PC-3 (cell line): ENCODE data around the gene PNMA6E. TPM values are rescaled to one million over a fixed set of nuclear protein-coding genes. Genes with fewer than 3 reads are reported as not detected.

Experiments used
- ATAC-seq: fragments of 200-7000 bp; cut with Tn5 transposase; 2 replicates; pipeline ENCODE4 v1.9.1; 2020; ENCODE audit warnings: mild to moderate bottlenecking, moderate library complexity
- BruUV-seq: library from RNA; stranded (reverse); fragments of 400-500 nt; replicated peaks from 2 replicates; lab custom pipeline; 2021; lab: Mats Ljungman, UMichigan
- CTCF ChIA-PET: fragments of 300-600 bp; sonication (Branson Sonifier 250); formaldehyde crosslinking; loops from one replicate; lab custom pipeline; 2022; ENCODE audit warnings: antibody characterized with exemption; lab: Charles Lee
- POLR2A ChIA-PET: fragments of 300-600 bp; sonication (Branson Sonifier 250); formaldehyde crosslinking; loops from one replicate; lab custom pipeline; 2022; ENCODE audit warnings: antibody characterized with exemption; ENCODE audit not compliant: unreplicated experiment; lab: Charles Lee
- DNase-seq: peaks from one replicate; pipeline ENCODE4 v3.0.0-alpha.2; 2015
- H2AFZ ChIP-seq: fragments of 300-600 bp; sonication (generic); 2 replicates; pipeline ENCODE4 v1.6.0; 2016; ENCODE audit warnings: antibody characterized with exemption, low read length
- H3F3A ChIP-seq: fragments of 300-600 bp; sonication (generic); one replicate; pipeline ENCODE4 v1.6.0; 2017; ENCODE audit warnings: antibody characterized with exemption, low read length, control low read depth, mild to moderate bottlenecking; ENCODE audit not compliant: unreplicated experiment
- H3K27ac ChIP-seq: fragments of 300-600 bp; sonication (generic); 2 replicates; pipeline ENCODE4 v1.5.1; 2016; ENCODE audit warnings: mild to moderate bottlenecking, low read length
- H3K27me3 ChIP-seq: fragments of 300-600 bp; sonication (generic); 2 replicates; pipeline ENCODE4 v1.6.1; 2016; ENCODE audit warnings: low read length, mixed read lengths
- H3K36me3 ChIP-seq: fragments of 300-600 bp; sonication (generic); 2 replicates; pipeline ENCODE4 v1.6.1; 2016; ENCODE audit warnings: low read depth, mixed run types, low read length, mixed read lengths
- H3K4me1 ChIP-seq: fragments of 300-600 bp; sonication (generic); 2 replicates; pipeline ENCODE4 v1.5.1; 2016; ENCODE audit warnings: low read length; ENCODE audit not compliant: insufficient read depth
- H3K4me2 ChIP-seq: fragments of 300-600 bp; sonication (generic); 2 replicates; pipeline ENCODE4 v1.6.0; 2016; ENCODE audit warnings: low read length
- H3K4me3 ChIP-seq: fragments of 300-600 bp; sonication (generic); 2 replicates; pipeline ENCODE4 v1.5.1; 2016; ENCODE audit warnings: mild to moderate bottlenecking, low read length, mixed read lengths
- H3K79me2 ChIP-seq: fragments of 300-600 bp; sonication (generic); 2 replicates; pipeline ENCODE4 v1.6.1; 2017; ENCODE audit warnings: low read length, mixed read lengths
- H3K9ac ChIP-seq: fragments of 300-600 bp; sonication (generic); 2 replicates; pipeline ENCODE4 v1.6.0; 2016; ENCODE audit warnings: mild to moderate bottlenecking, low read length
- H3K9me2 ChIP-seq: fragments of 300-600 bp; sonication (generic); replicated peaks from 2 replicates; pipeline ENCODE4 v1.6.1; 2016; ENCODE audit warnings: mixed run types, low read length, mixed read lengths
- H3K9me3 ChIP-seq: fragments of 300-600 bp; sonication (generic); 2 replicates; pipeline ENCODE4 v1.6.1; 2016; ENCODE audit warnings: low read length, mixed read lengths
- H4K20me1 ChIP-seq: fragments of 300-600 bp; sonication (generic); 2 replicates; pipeline ENCODE4 v1.6.1; 2016; ENCODE audit warnings: low read length, mixed read lengths
- EZH2 ChIP-seq: fragments of 300-600 bp; sonication (generic); IDR thresholded peaks from one replicate; pipeline ENCODE4 v1.6.1; 2017; ENCODE audit warnings: antibody characterized with exemption, mild to moderate bottlenecking, low read length; ENCODE audit not compliant: unreplicated experiment
- EZH2phosphoT487 ChIP-seq: fragments of 300-600 bp; sonication (generic); IDR thresholded peaks from 2 replicates; pipeline ENCODE4 v1.6.1; 2018; ENCODE audit warnings: mild to moderate bottlenecking, antibody characterized with exemption, low read length, borderline replicate concordance
- intact Hi-C: fragments of 100-400 bp; cut with micrococcal nuclease; formaldehyde crosslinking; loops from 2 replicates; pipeline ENCODE4 v1.9.0; 2023
- total RNA-seq: library from RNA; depleted of rRNA; stranded (reverse); fragments of >200 nt; gene quantifications from 2 replicates; pipeline ENCODE4 v1.2.3, GENCODE V29; 2014
- TF ChIP-seq, protein P1 (sequence below): fragments of 300-600 bp; sonication (generic); conservative IDR thresholded peaks from 2 replicates; pipeline ENCODE4 v1.5.1; 2017; ENCODE audit warnings: antibody characterized with exemption, low read depth, mild to moderate bottlenecking, low read length

The PNMA6E gene
- total RNA-seq, 1 experiment from 2014 or later: not detected

DNA sequence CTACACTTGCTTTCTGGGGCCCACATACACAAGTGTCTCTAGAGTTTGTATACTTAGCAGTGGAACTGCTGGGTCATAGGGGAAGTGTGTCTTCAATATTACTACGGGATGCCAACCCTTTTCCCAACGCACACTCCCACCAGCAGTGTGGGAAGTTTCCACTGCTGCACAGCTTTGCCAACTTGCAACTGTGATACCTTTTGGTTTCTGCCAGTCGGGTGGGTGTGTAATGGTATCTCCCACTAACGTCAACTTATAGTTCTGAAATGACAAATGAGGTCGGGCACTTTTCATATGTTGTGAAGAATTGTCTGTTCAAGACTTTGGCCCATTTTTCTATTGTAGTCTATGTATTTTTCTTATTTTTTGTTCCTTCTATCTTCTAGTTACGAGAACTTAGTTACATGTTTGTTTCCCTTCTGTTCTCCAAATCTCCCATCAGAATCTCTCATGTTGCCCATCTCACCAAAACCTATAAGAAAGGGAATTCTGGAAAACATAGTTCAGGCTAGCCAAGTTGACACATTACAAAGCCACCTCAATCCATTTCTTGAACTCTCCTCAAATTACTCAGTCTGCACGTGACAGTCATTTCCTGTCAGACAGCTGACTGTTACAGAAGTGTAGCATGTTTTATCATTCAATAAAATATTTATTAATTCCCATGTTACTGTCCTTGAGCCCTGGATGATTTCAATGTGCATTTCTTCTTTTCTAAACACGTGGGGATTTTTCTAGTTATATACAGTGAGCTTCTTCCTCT is 30.7 kb downstream of the PNMA6E start:
- DNase-seq (no peak), ATAC-seq (no peak)
- H3K79me2 ChIP-seq: no peaks in the 10 kb centered on the region
- H3K4me3 ChIP-seq: no peak overlapping the region
- H3F3A ChIP-seq: no peaks in the 10 kb centered on the region
- POLR2A ChIA-PET: no interaction called here
- no peaks in the 10 kb centered on the region for H3K9me3 ChIP-seq
- H3K36me3 ChIP-seq: no peaks in the 10 kb centered on the region
- CTCF ChIA-PET: no interaction called here
- TF ChIP-seq EZH2 (no peak), EZH2phosphoT487 (no peak)
- TF ChIP-seq, protein P1, sequence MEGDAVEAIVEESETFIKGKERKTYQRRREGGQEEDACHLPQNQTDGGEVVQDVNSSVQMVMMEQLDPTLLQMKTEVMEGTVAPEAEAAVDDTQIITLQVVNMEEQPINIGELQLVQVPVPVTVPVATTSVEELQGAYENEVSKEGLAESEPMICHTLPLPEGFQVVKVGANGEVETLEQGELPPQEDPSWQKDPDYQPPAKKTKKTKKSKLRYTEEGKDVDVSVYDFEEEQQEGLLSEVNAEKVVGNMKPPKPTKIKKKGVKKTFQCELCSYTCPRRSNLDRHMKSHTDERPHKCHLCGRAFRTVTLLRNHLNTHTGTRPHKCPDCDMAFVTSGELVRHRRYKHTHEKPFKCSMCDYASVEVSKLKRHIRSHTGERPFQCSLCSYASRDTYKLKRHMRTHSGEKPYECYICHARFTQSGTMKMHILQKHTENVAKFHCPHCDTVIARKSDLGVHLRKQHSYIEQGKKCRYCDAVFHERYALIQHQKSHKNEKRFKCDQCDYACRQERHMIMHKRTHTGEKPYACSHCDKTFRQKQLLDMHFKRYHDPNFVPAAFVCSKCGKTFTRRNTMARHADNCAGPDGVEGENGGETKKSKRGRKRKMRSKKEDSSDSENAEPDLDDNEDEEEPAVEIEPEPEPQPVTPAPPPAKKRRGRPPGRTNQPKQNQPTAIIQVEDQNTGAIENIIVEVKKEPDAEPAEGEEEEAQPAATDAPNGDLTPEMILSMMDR: no peak
- H3K4me1 ChIP-seq: no peaks in the 10 kb centered on the region
- H4K20me1 ChIP-seq: no peaks in the 10 kb centered on the region
- H3K9ac ChIP-seq: no peak overlapping the region
- H3K4me2 ChIP-seq: no peak overlapping the region
- no peak overlapping the region for H2AFZ ChIP-seq
- no TSS peak for BruUV-seq
- intact Hi-C loops: no loop called here
- H3K27me3 ChIP-seq: peaks cover 43% of the 10 kb centered on the region
- H3K9me2 ChIP-seq: no peaks in the 10 kb centered on the region
- H3K27ac ChIP-seq: no peak overlapping the region

DNA sequence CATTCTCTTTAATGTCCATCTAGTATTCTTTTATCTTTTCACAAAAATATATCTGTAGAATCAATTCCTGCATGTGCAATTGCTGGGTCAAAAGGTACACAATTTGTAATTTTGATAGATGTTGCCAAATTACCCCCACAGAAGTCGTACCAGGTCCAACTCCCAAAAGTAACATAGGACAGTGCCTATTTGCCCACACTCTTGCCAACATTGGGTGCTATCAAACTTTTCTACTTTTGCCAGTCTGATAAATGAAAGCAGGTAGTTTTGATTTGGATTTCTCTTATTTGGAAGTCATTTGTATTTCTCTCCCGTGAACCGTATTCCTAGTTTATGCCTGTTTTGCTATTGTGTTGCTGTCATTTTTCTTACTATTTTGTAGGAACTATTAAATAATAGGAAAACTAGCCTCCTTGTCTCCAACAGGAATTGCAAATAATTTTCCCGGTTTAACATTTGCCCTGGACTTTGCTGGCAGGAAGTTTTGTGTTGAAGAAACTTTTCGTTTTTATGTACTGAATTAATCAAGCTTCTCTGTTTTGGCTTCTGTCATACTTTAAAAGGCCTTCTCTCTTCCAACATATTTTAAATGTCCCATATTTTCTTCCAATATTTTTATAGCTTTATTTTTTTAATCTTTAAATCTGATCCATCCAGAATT is 34.1 kb downstream of the PNMA6E start:
- Histone ChIP-seq H3K9me3 (no peaks in the 10 kb centered on the region), H3K4me2 (no peak overlapping the region), H4K20me1 (no peaks in the 10 kb centered on the region), H3K9ac (no peak overlapping the region), H3K9me2 (no peaks in the 10 kb centered on the region), H2AFZ (no peak overlapping the region), H3F3A (no peaks in the 10 kb centered on the region), H3K36me3 (no peaks in the 10 kb centered on the region), H3K4me3 (no peak overlapping the region), H3K4me1 (no peaks in the 10 kb centered on the region), H3K27ac (no peak overlapping the region), H3K27me3 (peaks cover 54% of the 10 kb centered on the region), H3K79me2 (no peaks in the 10 kb centered on the region)
- ChIA-PET POLR2A (no interaction called here), CTCF (no interaction called here)
- ATAC-seq (no peak), DNase-seq (no peak)
- intact Hi-C loops: no loop called here
- no peak for TF ChIP-seq EZH2
- no peak for TF ChIP-seq EZH2phosphoT487
- TF ChIP-seq, protein P1: no peak
- BruUV-seq: no TSS peak

DNA sequence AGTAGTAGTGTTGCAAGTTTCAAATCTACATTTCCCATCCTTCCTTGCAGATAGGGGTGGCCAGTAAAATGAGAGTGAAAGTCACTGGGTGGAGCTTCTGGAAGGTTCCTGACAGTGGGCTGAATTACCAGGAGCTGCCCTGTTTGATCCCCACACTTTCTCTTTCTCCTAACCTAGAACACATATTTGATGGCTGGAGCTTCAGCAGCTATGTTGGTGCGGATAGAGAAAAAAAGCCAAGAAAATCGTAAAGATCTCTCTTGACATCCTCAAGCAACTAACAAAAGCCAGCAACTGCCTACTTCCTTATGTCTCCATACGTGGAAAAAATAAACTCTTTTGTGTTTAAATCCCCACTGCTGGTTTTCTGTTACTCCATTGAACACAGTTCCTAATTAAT is 35.0 kb downstream of the PNMA6E start:
- H3K27ac ChIP-seq: no peak overlapping the region
- DNase-seq (no peak), ATAC-seq (no peak)
- no peaks in the 10 kb centered on the region for H3K9me3 ChIP-seq
- CTCF ChIA-PET: no interaction called here
- POLR2A ChIA-PET: no interaction called here
- H3K4me2 ChIP-seq: no peak overlapping the region
- H3K27me3 ChIP-seq: peaks cover 46% of the 10 kb centered on the region
- no peaks in the 10 kb centered on the region for H3F3A ChIP-seq
- H3K4me1 ChIP-seq: no peaks in the 10 kb centered on the region
- no peaks in the 10 kb centered on the region for H4K20me1 ChIP-seq
- no peak overlapping the region for H2AFZ ChIP-seq
- no TSS peak for BruUV-seq
- no peaks in the 10 kb centered on the region for H3K36me3 ChIP-seq
- TF ChIP-seq EZH2: no peak
- no peak for TF ChIP-seq EZH2phosphoT487
- intact Hi-C loops: no loop called here
- H3K79me2 ChIP-seq: no peaks in the 10 kb centered on the region
- no peaks in the 10 kb centered on the region for H3K9me2 ChIP-seq
- H3K9ac ChIP-seq: no peak overlapping the region
- H3K4me3 ChIP-seq: no peak overlapping the region
